ENCODE measurements around the gene RABGAP1.

DNA sequence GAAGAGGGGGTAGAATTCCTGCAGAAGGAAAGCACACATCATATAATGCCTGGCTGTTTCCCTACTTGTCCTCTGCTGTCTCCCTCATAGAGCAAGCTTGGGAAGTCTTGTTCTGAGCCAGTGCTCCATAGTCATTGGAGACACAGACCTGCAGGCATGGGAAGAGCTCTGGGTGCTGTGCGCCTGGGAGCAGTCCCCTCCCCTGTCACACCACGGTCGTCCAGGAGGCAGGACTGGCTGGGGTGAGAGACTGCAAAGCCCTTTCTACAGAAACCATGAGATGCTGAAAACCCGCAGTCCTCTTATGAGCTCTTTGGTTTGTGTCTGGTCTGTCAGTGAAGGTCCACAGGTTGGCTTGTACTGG lies 157.3 kb downstream of the RABGAP1 start:
- no peak for TF ChIP-seq EP300 (IDR thresholded peaks at IDR 0.05; ENCODE audit: borderline replicate concordance in 1 of 2, control insufficient read depth in 1 of 2, low read depth in 2 of 2, low read length in 2 of 2)
- TF ChIP-seq, protein P1, sequence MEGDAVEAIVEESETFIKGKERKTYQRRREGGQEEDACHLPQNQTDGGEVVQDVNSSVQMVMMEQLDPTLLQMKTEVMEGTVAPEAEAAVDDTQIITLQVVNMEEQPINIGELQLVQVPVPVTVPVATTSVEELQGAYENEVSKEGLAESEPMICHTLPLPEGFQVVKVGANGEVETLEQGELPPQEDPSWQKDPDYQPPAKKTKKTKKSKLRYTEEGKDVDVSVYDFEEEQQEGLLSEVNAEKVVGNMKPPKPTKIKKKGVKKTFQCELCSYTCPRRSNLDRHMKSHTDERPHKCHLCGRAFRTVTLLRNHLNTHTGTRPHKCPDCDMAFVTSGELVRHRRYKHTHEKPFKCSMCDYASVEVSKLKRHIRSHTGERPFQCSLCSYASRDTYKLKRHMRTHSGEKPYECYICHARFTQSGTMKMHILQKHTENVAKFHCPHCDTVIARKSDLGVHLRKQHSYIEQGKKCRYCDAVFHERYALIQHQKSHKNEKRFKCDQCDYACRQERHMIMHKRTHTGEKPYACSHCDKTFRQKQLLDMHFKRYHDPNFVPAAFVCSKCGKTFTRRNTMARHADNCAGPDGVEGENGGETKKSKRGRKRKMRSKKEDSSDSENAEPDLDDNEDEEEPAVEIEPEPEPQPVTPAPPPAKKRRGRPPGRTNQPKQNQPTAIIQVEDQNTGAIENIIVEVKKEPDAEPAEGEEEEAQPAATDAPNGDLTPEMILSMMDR (IDR thresholded peaks at IDR 0.05 in 2 of 3, conservative IDR thresholded peaks at IDR 0.05 in 1 of 3; ENCODE audit: control insufficient read depth in 2 of 3, extremely low read depth in 1 of 3, insufficient read depth in 1 of 3, low read depth in 3 of 3, low read length in 3 of 3), result no peak
- no peak for TF ChIP-seq TCF3 (IDR thresholded peaks at IDR 0.05; ENCODE audit: borderline replicate concordance, insufficient read depth, low read depth, low read length)
- no peak for TF ChIP-seq TCF7 (IDR thresholded peaks at IDR 0.05; ENCODE audit: borderline replicate concordance)
- TF ChIP-seq HCFC1 (IDR thresholded peaks at IDR 0.05; ENCODE audit: low read length), result no peak
- no peak for TF ChIP-seq YY1 (IDR thresholded peaks at IDR 0.05; ENCODE audit: low read depth, low read length)
- TF ChIP-seq SRF (IDR thresholded peaks at IDR 0.05; ENCODE audit: low read depth in 2 of 2, low read length in 2 of 2), result no peak
- no peak for TF ChIP-seq ZNF274 (IDR thresholded peaks at IDR 0.05; ENCODE audit: insufficient read depth, insufficient read length)
- no peak for TF ChIP-seq POLR2A (IDR thresholded peaks at IDR 0.05; ENCODE audit: low read depth, low read length)
- no peak for TF ChIP-seq RAD21 (IDR thresholded peaks at IDR 0.05; ENCODE audit: insufficient read depth, low read depth, low read length)
- no peak for TF ChIP-seq NFYA (IDR thresholded peaks at IDR 0.05; ENCODE audit: borderline replicate concordance, low read depth, low read length)
